GM12878 (cell line): Measurements from ENCODE around the gene CACNA1D. TPM values are rescaled to one million over a fixed set of nuclear protein-coding genes. Genes with fewer than 3 reads are reported as not detected.

Experiments used
- BMI1 ChIP-seq: fragments of 450-650 bp; IDR thresholded peaks from 2 replicates; pipeline ENCODE4 v1.6.1; 2016; ENCODE audit warnings: mild to moderate bottlenecking, moderate library complexity, borderline replicate concordance
- EP300 ChIP-seq, 2 experiments: fragments of 150-350 bp in 1 of 2; IDR thresholded peaks; 2 replicates each; pipeline ENCODE4 v1.6.1; 2011 to 2012; ENCODE audit warnings: low read depth in 2 of 2, low read length in 2 of 2, borderline replicate concordance in 1 of 2, improper control_type of control experiment in 1 of 2, inconsistent platforms in 1 of 2; ENCODE audit not compliant: control insufficient read depth in 1 of 2
- IKZF2 ChIP-seq, 2 experiments: fragments of 450-650 bp; IDR thresholded peaks; 2 replicates each; pipeline ENCODE4 v1.6.1; 2017; ENCODE audit warnings: mild to moderate bottlenecking in 2 of 2, moderate library complexity in 2 of 2
- IRF4 ChIP-seq: IDR thresholded peaks from 2 replicates; pipeline ENCODE4 v1.6.1; 2011; ENCODE audit warnings: low read depth, low read length
- NFYB ChIP-seq: IDR thresholded peaks from 2 replicates; pipeline ENCODE4 v1.6.1; 2011; ENCODE audit warnings: low read depth, mild to moderate bottlenecking, low read length, improper control_type of control experiment, moderate library complexity; ENCODE audit not compliant: insufficient read depth
- RELB ChIP-seq: fragments of 450-650 bp; IDR thresholded peaks from 2 replicates; pipeline ENCODE4 v1.6.1; 2017; ENCODE audit warnings: low read depth, mild to moderate bottlenecking, moderate library complexity
- SMC3 ChIP-seq: IDR thresholded peaks from 2 replicates; pipeline ENCODE4 v1.6.1; 2011; ENCODE audit warnings: low read length, improper control_type of control experiment, borderline replicate concordance
- STAT3 ChIP-seq: IDR thresholded peaks from 2 replicates; pipeline ENCODE4 v1.6.1; 2011; ENCODE audit warnings: low read depth, low read length, improper control_type of control experiment
- TBL1XR1 ChIP-seq: IDR thresholded peaks from 2 replicates; pipeline ENCODE4 v1.6.1; 2012; ENCODE audit warnings: low read depth, low read length, improper control_type of control experiment
- ZBTB11 ChIP-seq: fragments of 450-650 bp; formaldehyde crosslinking; IDR thresholded peaks from 2 replicates; pipeline ENCODE4 v1.5.0; 2022; ENCODE audit warnings: mild to moderate bottlenecking, missing genetic modification characterization
- ZBTB40 ChIP-seq: fragments of 450-650 bp; IDR thresholded peaks from 2 replicates; pipeline ENCODE4 v1.6.1; 2016; ENCODE audit warnings: mild to moderate bottlenecking, moderate library complexity, borderline replicate concordance
- ZNF687 ChIP-seq: fragments of 450-650 bp; IDR thresholded peaks from 2 replicates; pipeline ENCODE4 v1.6.1; 2017; ENCODE audit warnings: mild to moderate bottlenecking, moderate library complexity
- polyA plus RNA-seq, 11 experiments: library from polyadenylated mRNA; depleted of rRNA in 4 of 11; unstranded in 6 of 11; stranded (reverse) in 5 of 11; fragments of >200 nt; fragmentation: Nextera tagmentation in 4 of 11; fragmentation: Illumina TruSeq in 1 of 11; extraction: Ambion mirVana in 4 of 11; extraction: Trizol in 1 of 11; gene quantifications; 1 replicate in 1 of 11; 2 replicates in 10 of 11; pipeline versions ENCODE4 v1.2.1 to v1.2.3, GENCODE V29; 2011 to 2016; ENCODE audit warnings: inconsistent platforms in 2 of 11, missing spikeins in 2 of 11, low read depth in 1 of 11
- total RNA-seq, 4 experiments: library from RNA; depleted of rRNA in 3 of 4; stranded (reverse); fragments of >200 nt in 3 of 4; fragmentation: Illumina TruSeq in 1 of 4; extraction: Trizol in 1 of 4; gene quantifications; 2 replicates each; pipeline versions ENCODE4 v1.2.1 to v1.2.3, GENCODE V29; 2013 to 2021

The CACNA1D gene
- total and polyA plus RNA-seq, 10 of the 15 experiments (the other 5 are each of a cell fraction or from before 2014, with no cell fraction given) = 0.21 to 24.4 (median 1.6) TPM

- TF ChIP-seq ZNF687 = peak; percentile 75
- TF ChIP-seq STAT3 = no peak
- peak; percentile 52 for TF ChIP-seq RELB
- TF ChIP-seq NFYB = no peak
- no peak for TF ChIP-seq ZBTB40
- no peak for TF ChIP-seq IKZF2 (IDR thresholded peaks at IDR 0.05)
- TF ChIP-seq BMI1 = no peak
- no peak for TF ChIP-seq ZBTB11 (CRISPR knock-in tag)
- TF ChIP-seq TBL1XR1 = no peak
- no peak for TF ChIP-seq IRF4
- no peak for TF ChIP-seq EP300 (IDR thresholded peaks at IDR 0.05; ENCODE audit: borderline replicate concordance in 1 of 2, control insufficient read depth in 1 of 2, low read depth in 2 of 2, low read length in 2 of 2)
- no peak for TF ChIP-seq SMC3
Measured at GRCh38 chr3:53768478-53769459, 274.4 kb downstream of the CACNA1D start (continued).
